GM19025 (cell line): Measurements from ENCODE around the gene ZBTB38.
A peak's percentile ranks its signal among the peaks of the same experiment; 100 is the strongest.

Source experiments
- ATAC-seq: cut with Tn5 transposase; IDR thresholded peaks from one replicate; pipeline ENCODE4 v1.9.1; 2021; ENCODE audit warnings: mild to moderate bottlenecking, low read depth, moderate library complexity; ENCODE audit not compliant: unreplicated experiment

Gene ZBTB38, protein sequence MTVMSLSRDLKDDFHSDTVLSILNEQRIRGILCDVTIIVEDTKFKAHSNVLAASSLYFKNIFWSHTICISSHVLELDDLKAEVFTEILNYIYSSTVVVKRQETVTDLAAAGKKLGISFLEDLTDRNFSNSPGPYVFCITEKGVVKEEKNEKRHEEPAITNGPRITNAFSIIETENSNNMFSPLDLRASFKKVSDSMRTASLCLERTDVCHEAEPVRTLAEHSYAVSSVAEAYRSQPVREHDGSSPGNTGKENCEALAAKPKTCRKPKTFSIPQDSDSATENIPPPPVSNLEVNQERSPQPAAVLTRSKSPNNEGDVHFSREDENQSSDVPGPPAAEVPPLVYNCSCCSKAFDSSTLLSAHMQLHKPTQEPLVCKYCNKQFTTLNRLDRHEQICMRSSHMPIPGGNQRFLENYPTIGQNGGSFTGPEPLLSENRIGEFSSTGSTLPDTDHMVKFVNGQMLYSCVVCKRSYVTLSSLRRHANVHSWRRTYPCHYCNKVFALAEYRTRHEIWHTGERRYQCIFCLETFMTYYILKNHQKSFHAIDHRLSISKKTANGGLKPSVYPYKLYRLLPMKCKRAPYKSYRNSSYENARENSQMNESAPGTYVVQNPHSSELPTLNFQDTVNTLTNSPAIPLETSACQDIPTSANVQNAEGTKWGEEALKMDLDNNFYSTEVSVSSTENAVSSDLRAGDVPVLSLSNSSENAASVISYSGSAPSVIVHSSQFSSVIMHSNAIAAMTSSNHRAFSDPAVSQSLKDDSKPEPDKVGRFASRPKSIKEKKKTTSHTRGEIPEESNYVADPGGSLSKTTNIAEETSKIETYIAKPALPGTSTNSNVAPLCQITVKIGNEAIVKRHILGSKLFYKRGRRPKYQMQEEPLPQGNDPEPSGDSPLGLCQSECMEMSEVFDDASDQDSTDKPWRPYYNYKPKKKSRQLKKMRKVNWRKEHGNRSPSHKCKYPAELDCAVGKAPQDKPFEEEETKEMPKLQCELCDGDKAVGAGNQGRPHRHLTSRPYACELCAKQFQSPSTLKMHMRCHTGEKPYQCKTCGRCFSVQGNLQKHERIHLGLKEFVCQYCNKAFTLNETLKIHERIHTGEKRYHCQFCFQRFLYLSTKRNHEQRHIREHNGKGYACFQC (N-terminal part only)

DNA sequence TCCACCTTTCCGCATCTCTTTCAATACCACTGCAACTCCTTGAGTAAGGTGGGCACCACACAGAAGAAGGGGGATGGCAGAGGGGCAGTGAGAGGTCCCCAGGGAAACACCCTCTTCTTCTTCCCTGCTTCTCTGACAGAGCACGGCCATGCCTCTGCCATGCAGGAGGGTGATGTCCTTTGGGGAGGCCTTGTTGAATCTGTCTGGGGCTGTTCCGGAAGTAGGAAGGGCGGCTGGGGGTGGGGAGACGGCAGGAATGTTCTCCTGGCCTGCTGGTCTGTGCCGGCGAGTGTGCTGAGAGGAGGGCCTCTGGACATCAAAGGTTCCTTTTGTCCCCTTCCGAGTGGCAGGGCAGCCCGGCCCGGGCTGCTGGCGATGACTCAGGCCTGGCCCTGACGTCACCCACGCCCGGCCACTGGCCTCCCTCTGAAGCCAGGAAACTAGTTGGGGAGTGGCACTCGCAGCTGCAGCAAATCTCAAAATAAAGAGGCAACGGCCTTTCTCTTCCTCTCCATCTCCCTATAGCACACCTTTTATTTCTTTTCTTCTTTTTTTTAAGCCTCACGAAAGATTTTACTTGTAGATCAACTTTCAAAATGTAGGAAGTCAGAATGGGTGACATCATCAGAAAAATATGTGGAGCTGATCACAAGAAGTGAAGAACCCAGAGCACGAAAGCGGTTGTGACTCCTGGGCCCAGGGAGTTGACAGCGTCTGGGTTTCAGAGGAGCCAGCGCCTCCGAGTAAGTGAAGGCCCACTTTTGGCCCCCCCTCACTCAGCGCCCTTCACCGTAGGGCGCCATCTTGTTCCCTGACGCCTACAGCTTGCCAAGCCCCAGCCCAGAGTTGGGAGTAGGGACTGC is at the start of gene ZBTB38:
TSS of gene ZBTB38 (plus strand) at position 443 of the 863 bp plus-strand sequence. CDS start 73,885 bp downstream, outside the sequence.
- peak; percentile 28 for ATAC-seq

DNA sequence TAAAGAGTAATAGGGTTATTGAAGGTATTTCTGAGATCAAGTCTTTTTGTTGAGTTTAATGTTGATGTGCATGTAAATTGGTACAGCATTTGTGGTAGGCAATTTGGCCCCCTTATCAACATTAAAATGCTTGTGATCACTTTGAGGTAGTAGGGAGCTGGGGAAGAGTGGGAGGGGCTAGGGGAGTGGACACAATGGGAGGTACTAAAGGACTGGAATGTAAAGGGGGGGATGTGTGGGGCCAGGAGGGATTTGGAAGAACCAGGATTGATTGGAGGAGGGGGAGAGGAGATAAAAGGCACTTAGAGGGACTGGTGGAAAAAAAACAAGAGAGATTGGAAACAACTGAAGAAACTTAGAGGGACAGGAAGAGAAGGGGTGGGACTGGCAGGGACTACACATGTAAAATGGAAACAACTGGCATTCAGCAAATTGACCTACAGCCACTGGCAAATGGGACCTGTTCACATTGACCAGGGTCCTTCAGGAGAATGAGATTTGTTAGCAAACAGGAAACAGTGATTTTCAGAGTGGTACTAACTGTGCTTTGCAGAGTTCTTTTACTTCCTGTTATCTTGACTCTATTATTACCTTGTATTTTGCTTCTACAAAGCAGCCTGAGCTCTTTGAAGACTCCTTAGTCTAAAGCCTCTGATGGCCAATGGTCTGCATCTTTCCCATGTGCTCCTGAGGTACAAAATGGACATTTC is 47.8 kb upstream of the ZBTB38 start:
- ATAC-seq, result no peak

- ATAC-seq, result no peak
These were observed 47.2 kb upstream of the ZBTB38 start for GRCh38 chr3:141321109-141321497.

DNA sequence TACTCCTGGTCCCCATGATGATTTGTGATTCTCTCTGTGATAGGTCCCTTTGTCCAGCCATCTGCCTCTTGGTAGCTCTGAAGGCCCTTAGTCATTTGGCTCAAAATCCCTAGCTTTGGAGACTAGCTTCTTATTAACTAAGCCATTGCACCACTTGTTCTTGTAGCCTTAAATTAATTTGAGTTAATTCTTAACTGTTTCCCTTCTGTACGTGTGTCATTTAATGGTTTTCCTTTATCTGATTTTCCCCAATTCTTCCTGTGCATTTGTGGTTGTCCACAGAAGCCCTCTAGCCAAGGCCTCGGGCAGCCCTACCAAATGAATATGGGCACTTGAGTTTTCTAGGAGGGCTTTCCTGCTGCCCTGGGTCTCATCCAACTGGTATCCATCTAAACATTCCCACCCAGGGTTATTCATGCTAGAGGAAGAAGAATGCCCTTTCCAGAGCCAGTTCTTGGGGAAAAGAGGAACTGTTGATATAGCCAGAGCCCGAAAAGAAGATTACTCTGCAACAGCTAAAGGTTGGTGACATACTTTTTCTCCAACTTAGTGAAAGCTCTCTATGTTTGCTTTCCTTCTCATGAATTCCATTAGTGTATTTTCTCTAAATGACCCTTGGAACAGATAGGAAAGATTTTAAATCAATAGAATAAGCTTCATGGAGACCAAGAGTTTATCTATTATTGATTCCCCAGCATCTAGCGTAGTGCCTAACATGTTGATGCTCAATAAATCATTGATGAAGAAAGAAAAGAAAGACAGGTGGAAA is 44.2 kb upstream of the ZBTB38 start:
- no peak for ATAC-seq

DNA sequence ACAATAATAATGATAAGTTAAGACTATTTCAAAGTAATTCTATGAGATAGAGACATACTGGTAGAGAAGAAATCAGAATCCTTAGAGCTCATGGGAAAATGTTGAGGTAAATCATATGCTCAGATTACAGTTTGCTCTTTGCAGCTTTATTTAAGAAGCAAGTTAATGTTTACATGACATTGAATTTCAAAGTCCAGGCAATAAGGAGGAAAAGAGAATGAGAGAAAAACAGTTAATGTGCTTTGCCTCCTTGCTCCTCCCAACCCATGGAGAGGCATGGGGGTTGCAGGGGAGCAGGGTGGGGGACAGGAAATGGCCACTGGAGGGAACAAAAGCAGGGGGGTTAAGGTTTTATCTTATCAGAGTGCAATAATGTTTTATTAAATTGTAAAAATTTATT is 42.2 kb upstream of the ZBTB38 start:
- ATAC-seq, result no peak

DNA sequence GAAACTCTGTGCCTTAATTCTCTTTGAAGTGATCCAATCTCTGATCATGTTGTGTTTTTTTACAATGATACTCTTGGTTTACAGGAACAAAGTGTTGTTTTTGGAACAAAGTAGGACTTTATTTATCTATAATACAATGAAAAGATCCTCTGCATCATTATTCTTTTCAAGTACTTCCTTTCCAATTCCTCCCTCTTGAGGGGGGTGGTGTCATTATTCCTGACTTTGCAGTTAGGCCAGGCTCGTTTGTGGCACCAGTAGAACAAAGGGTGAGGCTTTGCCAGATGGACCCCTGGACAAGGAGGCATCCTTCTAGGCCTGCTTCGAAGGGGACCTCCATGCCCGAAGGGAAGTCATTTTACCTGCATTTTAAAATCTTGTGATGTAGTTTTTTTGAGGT is 41.7 kb upstream of the ZBTB38 start:
- no peak for ATAC-seq

GRCh38 chr3:141328286-141329166 is 39.8 kb upstream of the ZBTB38 start:
- ATAC-seq, result peak; percentile 52

DNA sequence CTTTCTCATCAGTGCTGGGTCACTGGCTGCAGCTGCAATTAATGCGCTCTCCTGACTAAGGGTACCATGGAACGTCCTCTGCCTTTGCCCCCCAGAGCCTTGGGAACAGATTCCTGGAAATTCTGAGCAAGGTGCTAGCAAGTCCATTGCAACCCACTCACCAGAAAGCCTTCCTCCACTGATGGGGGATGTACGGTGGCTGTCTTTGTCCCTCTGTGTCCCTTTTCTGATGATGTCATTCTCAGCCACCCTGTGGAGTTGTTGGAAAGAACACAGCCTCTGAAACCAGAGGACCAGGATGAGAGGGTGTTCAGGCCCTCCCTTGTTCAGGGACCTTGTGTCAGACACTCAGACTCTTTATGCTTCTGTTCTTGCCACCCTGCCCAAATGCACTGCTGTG is 38.1 kb upstream of the ZBTB38 start:
- no peak for ATAC-seq

GRCh38 chr3:141330718-141331376 is 37.5 kb upstream of the ZBTB38 start:
- no peak for ATAC-seq

- no peak for ATAC-seq
These were observed 36.7 kb upstream of the ZBTB38 start for GRCh38 chr3:141331377-141332318.

DNA sequence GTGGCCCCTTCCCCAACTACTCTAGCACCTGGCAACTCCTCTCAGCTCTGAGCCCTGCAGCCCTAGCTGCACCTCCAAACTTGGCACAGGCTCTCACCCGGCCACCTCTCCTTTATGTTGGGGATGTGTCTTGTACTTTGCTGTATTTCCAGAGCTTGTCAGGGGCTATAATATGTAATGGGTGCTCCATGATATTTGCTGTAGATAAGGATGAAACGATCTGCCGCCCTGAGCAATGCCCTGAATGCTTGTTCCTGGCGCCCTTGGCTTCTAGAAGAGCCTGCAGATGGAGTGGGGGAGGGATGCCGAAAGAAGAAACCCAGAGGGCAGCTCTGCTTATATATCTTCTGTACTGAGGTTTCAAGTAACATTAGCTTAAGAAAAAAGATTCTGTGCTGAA is 35.9 kb upstream of the ZBTB38 start:
- no peak for ATAC-seq

GRCh38 chr3:141333836-141334626 is 34.3 kb upstream of the ZBTB38 start:
- no peak for ATAC-seq

- no peak for ATAC-seq
These were observed 33.6 kb upstream of the ZBTB38 start for GRCh38 chr3:141334627-141335250.

- no peak for ATAC-seq
These were observed 32.7 kb upstream of the ZBTB38 start for GRCh38 chr3:141335531-141336061.
